Urothelium cell line (cell line): ENCODE results near the gene AWAT2.
"Not testable (repeated sequence)": the region's sequence is repeated elsewhere in the genome, so short reads cannot be mapped to it uniquely, and the experiment has no call there.

Experiments
- DNase-seq: peaks from one replicate; pipeline ENCODE4 v3.0.0; 2011; ENCODE audit warnings: low spot score, mixed read lengths
- FAIRE-seq: peaks from 2 replicates; lab custom pipeline; 2011; peaks lifted over from hg19 to GRCh38; lab: Jason Lieb, UNC

The AWAT2 gene

DNA sequence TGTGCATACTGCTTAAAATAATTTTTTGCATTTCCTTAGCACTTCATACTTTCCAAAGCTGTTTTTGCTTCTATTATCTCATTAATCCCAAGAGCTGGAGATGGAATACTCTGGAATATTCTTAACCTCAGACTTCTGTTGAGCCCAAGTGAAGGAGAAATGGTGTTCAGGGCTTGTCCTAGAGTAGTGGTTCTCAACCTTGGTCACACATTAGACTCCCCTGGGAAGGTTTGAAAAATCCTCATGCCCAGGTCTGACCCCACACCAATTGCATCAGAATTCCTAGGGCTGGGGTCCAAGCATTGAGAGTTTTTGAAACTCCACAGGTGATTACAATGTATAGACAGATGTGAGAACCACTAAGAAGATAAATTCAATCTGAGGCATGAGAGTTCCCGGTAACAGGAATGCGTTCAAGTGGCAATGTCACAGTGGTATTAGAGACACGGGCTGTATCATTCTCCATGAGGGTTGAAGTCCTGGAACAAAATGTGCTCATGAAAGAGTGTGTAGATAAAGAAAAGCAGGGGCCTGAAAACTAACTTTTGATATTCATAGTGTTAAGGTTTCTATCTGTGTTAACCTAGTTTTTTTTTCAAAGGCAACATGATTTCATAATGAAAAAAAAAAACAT, 47.9 kb downstream of the AWAT2 start:
- no peak for FAIRE-seq
- no peak for DNase-seq

GRCh38 chrX:70001269-70001668, 48.5 kb downstream of the AWAT2 start:
- no peak for FAIRE-seq
- no peak for DNase-seq

- FAIRE-seq, DNase-seq: not testable (repeated sequence)
These were observed 51.4 kb downstream of the AWAT2 start for GRCh38 chrX:69998299-69998698.

DNA sequence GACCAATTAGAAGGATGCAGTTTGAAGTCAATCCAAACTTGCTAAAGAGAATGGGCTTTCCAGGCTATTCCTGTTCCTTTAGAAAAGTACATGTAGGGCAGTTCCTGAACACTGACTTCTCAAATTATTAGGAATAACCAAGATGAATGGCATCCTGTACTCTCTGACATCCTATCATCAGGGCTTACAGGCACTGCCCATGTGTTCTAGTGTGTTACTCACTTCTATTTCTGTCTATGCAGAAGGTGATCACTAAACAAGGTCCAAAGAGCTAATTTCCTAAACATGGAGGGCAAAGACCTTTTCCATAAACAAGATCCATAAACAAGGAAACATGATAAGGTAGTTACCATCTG, 53.6 kb downstream of the AWAT2 start:
- DNase-seq (no peak), FAIRE-seq (no peak)

GRCh38 chrX:69995362-69996112, 54.2 kb downstream of the AWAT2 start:
- FAIRE-seq (no peak), DNase-seq (no peak)

DNA sequence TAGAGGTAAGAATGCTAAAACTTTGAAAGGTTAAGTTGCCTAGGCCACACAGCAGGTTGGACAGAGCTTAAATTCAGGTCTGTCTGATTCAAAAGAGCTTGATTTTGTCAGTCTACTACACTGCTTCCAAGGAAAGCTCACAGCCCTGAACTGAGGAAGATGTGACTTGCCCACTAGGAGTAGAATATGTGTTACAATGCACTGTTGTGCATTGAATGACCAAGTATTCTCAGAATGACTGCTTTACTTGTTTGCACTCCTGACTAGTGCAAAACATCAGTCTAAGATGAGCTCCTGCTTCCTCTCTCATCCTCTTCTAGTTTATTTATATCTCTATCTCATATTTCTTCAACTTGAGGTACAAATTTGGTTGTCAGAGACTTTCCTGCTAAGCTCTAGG, 56.2 kb downstream of the AWAT2 start:
- DNase-seq (no peak), FAIRE-seq (no peak)

DNA sequence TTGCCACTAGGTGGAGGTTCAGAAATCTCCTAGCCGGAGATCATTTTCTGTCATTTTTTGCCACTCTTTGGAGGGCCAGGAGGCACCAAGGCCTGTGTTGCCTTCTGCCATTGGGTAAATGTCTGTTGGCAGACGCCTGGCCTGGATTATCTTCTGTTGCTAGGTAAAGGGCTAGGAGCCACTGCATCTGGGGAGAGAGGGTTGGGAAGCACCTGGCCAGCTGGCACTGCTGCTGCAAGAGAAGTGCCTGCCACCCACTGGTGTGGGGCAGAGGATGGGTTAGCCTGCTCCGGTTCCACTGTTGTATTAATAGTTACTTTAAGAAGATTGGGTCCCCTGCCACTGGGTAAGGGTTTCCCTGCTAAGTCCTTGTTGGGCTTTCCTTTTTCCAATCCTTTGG, 58.1 kb downstream of the AWAT2 start:
- DNase-seq (no peak), FAIRE-seq (no peak)
